ENCODE data around the gene PCDHB14. TPM values are rescaled to one million over a fixed set of nuclear protein-coding genes. Genes with fewer than 3 reads are reported as not detected.
"Not testable (repeated sequence)": the region's sequence is repeated elsewhere in the genome, so short reads cannot be mapped to it uniquely, and the experiment has no call there.

PCDHB14 gene
- total RNA-seq, 1 experiment from 2014 or later = 2.4 TPM

- H2BK20ac ChIP-seq (ENCODE audit: low read depth, low read length, poor library complexity, severe bottlenecking); H3K9me3 ChIP-seq (ENCODE audit: control insufficient read depth, low read depth, low read length); H2BK120ac ChIP-seq (ENCODE audit: low read depth, low read length, poor library complexity, severe bottlenecking); H3K27ac ChIP-seq (ENCODE audit: insufficient read length, low read depth, low read length); H3K4me3 Mint-ChIP-seq; H3K79me2 ChIP-seq (ENCODE audit: insufficient read depth, low read length); H3K4me1 Mint-ChIP-seq; H3K18ac ChIP-seq (ENCODE audit: insufficient read length, low read depth, low read length); H3K23ac ChIP-seq (ENCODE audit: insufficient read length, low read depth, low read length); H2BK5ac ChIP-seq (ENCODE audit: insufficient read length, low read length); H2BK12ac ChIP-seq (ENCODE audit: insufficient read length, low read depth, low read length); DNase-seq; H3K23me2 ChIP-seq (ENCODE audit: insufficient read length, low read depth, low read length, poor library complexity, severe bottlenecking); H4K5ac ChIP-seq (ENCODE audit: insufficient read length, low read depth, low read length); H3K14ac ChIP-seq (ENCODE audit: insufficient read depth, low read length); H3K4ac ChIP-seq (ENCODE audit: low read depth, low read length); H3K27me3 ChIP-seq (ENCODE audit: insufficient read depth, low read length); H2BK15ac ChIP-seq (ENCODE audit: low read depth, low read length); H3K27me3 Mint-ChIP-seq (ENCODE audit: low read depth); H3K4me2 ChIP-seq (ENCODE audit: insufficient read depth, insufficient read length, low read length); H3K9ac ChIP-seq (ENCODE audit: extremely low read depth, insufficient read length, low read length); H2AFZ ChIP-seq (ENCODE audit: low read length); H2AK5ac ChIP-seq (ENCODE audit: insufficient read length, low read length); H4K20me1 ChIP-seq (ENCODE audit: control insufficient read depth, insufficient read depth, insufficient read length); H4K91ac ChIP-seq (ENCODE audit: insufficient read length, low read depth, low read length); H3K4me1 ChIP-seq (ENCODE audit: insufficient read depth, low read length); H4K8ac ChIP-seq (replicated peaks; ENCODE audit: insufficient read length, low read depth, low read length); H3K79me1 ChIP-seq (ENCODE audit: insufficient read depth, low read depth, low read length, poor library complexity, severe bottlenecking); H3K27ac Mint-ChIP-seq; H3T11ph ChIP-seq (ENCODE audit: low read length); H3K56ac ChIP-seq (ENCODE audit: insufficient read length, low read depth, low read length): not testable (repeated sequence)
- peaks cover 2 to 16% (median 7%) of the 10 kb centered on the region in 3 experiments; a peak in 6 of 7 replicates for H3K36me3 Mint-ChIP-seq (ENCODE audit: insufficient read depth in 1 of 3, low read depth in 3 of 3)
- peaks cover 20 to 26% of the 10 kb centered on the region in 2 experiments for H3K9me3 Mint-ChIP-seq
- WGBS (ENCODE audit: extremely low coverage, insufficient read length, low lambda C conversion rate) = no CpG with 5 or more reads among the region's 35 CpGs
Measured at GRCh38 chr5:141201646-141202045, 21.5 kb upstream of the PCDHB14 start.
